Stimulated activated CD8-positive, alpha-beta memory T cell treated with anti-CD3 and anti-CD28 coated beads, Interleukin-4, amount 100 ng/mL, for 24 hours (primary cell): ENCODE results near the gene FMC1.
A peak's percentile ranks its signal among the peaks of the same experiment; 100 is the strongest.
"Not testable (repeated sequence)": the region's sequence is repeated elsewhere in the genome, so short reads cannot be mapped to it uniquely, and the experiment has no call there.

Experiments used
- DNase-seq: peaks from one replicate; pipeline ENCODE4 v3.0.0-alpha.2; 2020; ENCODE audit warnings: low read depth

The FMC1 gene

DNA sequence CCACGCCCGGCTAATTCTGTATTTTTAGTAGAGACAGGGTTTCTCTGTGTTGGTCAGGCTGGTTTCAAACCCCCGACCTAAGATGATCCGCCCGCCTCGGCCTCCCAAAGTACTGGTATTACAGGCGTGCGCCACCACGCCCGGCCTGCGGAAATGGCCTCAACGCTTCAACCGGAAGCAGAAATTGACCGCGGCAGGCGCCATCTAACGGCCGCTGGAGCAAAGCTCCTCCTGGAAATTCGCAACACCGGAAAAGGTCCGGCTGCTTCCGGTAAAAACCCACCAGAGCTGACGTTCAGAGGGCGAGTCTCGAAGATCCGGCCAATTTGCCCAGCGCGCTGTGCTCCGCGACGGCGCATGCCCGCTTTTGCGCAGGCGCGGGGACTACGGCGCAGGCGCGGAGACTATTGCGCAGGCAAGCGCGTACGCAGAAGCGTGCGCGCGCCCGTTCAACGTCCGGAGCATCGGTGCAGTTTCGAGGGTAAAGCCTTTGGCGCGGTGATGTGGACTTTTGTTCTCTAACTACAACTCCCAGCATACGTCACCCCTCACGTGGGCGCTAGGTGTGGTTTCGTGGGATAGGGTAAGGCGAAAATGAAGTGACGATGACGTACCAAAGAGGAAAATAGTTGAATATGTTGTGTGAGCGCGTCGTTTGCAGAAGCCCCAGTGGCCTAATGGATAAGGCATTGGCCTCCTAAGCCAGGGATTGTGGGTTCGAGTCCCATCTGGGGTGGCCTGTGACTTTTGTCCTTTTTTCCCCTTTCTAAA, 915 bp upstream of the FMC1 start:
- peak; percentile 97 for DNase-seq

GRCh38 chr7:139340808-139341057, 404 bp upstream of the FMC1 start:
- no peak for DNase-seq

- no peak for DNase-seq
These were observed 664 bp downstream of the FMC1 start for GRCh38 chr7:139341776-139342226.

DNA sequence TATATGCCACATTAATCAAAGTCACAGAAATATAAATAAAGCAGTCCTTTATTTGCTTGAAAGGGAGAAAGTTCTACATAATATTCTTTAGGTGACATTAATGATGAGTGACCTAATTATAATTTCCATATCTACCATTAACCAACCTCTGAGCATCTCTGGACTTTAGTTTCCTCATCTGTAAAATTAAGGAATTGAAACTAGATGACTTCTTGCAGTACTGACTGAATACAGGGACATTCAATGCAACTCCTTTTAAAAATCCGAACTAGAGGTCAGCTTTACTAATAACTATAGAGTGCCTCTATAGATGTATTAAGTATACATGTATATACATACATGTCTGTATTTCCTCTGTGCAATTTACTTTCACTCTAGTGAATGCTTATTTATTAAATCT, 3.9 kb downstream of the FMC1 start:
- DNase-seq: no peak

DNA sequence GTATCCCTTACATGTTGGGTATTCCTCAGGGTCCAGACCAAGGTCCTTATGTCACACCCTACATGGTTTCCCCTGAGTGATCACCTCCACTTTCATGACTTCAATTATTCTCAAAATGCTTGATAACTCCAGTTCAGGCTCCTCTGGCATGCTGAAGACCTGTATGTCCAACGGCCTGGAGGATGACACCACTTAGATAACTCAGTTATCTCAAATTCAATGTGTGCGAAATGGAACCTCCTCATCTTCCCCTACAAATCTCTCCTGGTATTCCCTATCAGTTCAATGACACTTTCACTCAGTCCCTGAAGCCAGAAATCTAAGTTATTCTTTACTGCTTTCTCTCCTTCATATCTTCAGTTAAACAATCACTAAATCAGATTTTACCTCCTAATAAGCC, 9.9 kb downstream of the FMC1 start:
- DNase-seq: no peak

DNA sequence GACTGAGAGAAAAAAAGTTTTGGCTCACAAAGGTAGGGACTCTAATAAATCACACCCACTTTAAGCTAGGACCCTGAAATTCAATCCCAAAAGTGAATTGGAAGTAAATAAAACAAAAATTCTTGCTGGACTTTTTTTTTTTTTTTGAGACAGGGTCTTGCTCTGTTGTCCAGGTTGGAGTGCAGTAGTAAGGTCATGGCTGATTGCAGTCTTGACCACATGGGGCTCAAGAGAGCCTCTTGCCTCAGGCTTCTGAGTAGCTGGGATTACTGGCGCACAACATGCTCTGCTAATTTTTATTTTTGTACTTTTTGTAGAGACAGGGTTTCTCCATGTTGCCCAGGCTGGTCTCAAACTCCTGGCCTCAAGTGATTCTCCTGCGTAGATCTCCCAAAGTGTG, 13.6 kb downstream of the FMC1 start:
- DNase-seq: no peak

- no peak for DNase-seq
These were observed 14.2 kb downstream of the FMC1 start for GRCh38 chr7:139355320-139355719.

- not testable (repeated sequence) for DNase-seq
These were observed 16.8 kb downstream of the FMC1 start for GRCh38 chr7:139357729-139358506.

DNA sequence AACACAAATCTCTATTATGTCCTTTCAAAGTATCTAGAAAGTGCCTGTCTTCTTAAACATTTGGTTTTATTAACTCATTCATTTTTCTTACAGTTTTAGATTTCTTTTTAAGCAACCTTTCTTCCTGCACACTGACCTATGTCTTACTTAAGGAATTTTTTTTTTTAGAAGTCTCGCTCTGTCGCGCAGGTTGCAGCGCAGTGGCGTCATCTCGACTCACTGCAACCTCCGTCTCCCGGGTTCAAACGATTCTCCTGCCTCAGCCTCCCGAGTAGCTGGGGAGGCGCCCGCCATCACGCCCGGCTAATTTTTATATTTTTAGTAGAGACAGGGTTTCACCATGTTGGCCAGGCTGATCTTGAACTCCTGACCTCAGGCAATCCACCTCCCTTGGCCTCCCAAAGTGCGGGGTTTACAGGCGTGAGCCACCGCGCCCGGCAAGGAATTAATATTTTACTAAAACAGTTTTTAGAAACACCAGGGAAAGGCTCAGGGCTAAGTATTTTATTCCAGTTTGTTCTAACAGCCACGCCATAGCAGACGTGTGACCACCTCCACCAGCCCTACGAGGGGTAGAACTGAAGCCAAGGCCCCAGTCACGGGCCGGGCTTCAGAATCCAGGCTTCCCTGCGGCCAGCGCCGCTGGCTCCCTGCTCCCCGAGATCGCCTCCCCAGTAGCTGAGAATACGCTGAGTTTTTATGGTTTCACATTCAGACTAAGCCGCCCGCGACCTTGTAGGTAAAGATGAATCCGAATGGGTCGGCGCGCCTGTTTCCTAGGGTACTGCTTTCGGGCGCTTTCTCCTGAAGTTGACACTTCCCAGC, 17.6 kb downstream of the FMC1 start:
- DNase-seq: no peak

- peak; percentile 99 for DNase-seq
These were observed 18.5 kb downstream of the FMC1 start, which contains the start of gene LUC7L2 for GRCh38 chr7:139359366-139360209. Gene LUC7L2 (plus strand): TSS chr7:139359894. CDS start chr7:139360262, 368 bp downstream.

- peak; percentile 97 for DNase-seq
These were observed 19.2 kb downstream of the FMC1 start for GRCh38 chr7:139360210-139360947.

GRCh38 chr7:139360948-139361307, 19.8 kb downstream of the FMC1 start:
- DNase-seq: no peak

DNA sequence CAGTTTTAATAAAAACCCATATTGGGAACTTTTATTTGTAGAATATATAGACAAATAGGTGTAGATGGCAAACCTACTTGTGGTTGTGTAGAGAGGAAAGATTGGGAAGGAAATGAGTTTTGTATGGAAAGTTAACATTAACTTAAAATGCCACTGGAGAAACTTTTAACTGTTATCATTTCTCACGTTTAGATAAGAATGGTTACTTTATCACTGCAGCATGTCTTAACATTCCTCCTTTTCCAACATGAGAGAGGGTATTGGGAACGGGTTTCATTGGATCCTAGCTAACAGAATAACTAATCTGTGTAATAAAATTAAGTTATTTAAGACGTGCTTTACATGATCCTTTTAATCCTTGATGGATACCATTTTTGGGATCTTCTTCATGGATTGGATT, 20.4 kb downstream of the FMC1 start:
- no peak for DNase-seq

GRCh38 chr7:139362302-139362701, 21.2 kb downstream of the FMC1 start:
- no peak for DNase-seq

GRCh38 chr7:139362981-139363380, 21.8 kb downstream of the FMC1 start:
- DNase-seq: no peak

- no peak for DNase-seq
These were observed 24.2 kb downstream of the FMC1 start for GRCh38 chr7:139365336-139365735.

GRCh38 chr7:139366400-139366799, 25.3 kb downstream of the FMC1 start:
- no peak for DNase-seq

DNA sequence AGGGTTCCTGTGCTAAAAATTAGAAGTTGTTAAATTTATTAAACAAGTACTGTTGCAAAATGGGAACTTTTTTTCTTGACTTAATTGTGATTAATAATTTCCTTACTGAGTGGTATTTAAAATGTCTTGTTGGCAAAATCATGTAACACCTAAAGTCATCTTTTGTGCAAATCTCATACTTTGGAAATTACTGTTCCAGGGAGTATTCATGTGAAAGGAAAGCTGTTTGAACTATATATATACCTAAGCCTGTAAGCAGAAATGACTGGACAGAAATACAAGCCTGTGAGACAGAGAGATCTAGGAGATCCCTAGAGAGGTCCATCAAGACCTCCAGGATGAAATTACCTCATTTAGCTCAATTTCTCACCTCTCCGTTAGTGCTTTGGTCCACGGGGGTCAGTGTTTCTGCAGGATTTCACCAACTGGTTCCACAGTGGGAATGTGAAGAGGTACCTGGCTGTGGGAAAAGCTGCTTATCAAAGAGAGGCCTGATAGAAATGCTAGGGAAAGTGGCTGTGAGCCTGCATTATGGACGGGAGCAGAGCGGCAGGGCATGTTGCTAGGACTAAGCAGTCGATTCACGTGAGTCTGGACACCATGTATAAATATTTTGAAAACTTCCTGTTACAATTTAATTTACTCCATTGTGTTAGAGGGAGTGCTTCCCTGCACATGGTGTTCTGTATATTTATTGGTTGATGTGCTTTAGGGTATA, 26.5 kb downstream of the FMC1 start:
- DNase-seq: no peak

DNA sequence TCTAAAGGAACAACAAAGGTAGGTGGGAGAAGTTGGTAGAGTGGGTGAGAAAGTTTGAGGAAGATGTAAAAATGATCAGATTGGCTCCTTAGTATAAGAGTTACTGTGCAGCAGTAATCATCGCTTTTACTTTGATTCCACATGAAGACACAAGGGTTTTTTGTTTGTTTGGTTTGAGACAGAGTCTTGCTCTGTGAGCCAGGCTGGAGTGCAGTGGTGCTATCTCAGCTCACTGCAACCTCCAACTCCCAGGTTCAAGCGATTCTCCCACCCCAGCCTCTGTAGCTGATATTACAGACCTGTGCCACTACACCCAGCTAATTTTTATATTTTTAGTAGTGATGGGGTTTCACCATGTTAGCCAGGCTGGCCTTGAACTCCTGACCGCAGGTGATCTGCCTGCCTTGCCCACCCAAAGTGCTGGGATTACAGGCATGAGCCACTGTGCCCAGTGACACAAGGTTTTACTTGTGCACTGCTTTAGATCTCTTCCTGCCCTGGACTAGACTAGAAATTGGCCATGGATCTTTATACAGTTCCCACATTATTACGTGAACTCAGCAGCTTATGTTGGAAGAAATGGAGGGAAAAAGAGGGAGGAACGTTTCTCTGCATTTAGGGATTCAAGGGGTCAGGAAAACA, 29.3 kb downstream of the FMC1 start:
- no peak for DNase-seq

DNA sequence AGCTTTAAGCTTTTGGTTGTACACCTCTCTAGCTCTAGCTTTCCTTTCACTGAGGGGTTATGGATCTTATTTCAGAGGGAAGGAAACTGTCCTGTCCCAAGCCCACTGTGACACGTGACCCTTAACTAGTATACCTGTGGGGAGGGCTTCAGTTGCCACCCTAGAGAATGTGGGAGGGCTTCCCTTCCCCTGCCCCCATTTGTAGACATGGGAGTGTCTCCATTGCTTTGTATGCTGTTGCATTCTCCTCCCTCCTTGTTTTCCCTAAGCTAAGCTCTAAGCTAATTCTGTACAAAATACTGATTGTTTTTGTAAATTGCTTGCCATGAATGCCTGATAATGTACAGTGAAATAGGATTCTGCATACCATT, 29.8 kb downstream of the FMC1 start:
- DNase-seq: no peak
